ENCODE data around the gene DPM1.

Gene DPM1

GRCh38 chr20:50918403-50918802 lies 39.9 kb downstream of the DPM1 start:
- H2AFZ ChIP-seq (ENCODE audit: low read length) = no peak overlapping the region
- no peak for TF ChIP-seq CTCF (IDR thresholded peaks at IDR 0.05; ENCODE audit: low read length)
- no peak for TF ChIP-seq EZH2 (IDR thresholded peaks at IDR 0.05; ENCODE audit: borderline replicate concordance, low read length)
- peaks cover 13% of the 10 kb centered on the region; the same call in 1 of the 2 replicates for H4K20me1 ChIP-seq (ENCODE audit: insufficient read depth, low read length)
- H3K4me3 ChIP-seq (ENCODE audit: low read depth, low read length, poor library complexity, severe bottlenecking) = no peak overlapping the region
- H3K36me3 ChIP-seq (ENCODE audit: insufficient read depth, low read length) = peaks cover 90% of the 10 kb centered on the region
- H3K9me3 ChIP-seq (ENCODE audit: low read length) = no peaks in the 10 kb centered on the region
- H3K4me1 ChIP-seq (ENCODE audit: insufficient read depth, low read length, severe bottlenecking) = peaks cover 76% of the 10 kb centered on the region
- H3K27me3 ChIP-seq (ENCODE audit: insufficient read depth, low read length) = no peaks in the 10 kb centered on the region
- H3K4me2 ChIP-seq (ENCODE audit: low read length) = no peak overlapping the region
- H3K79me2 ChIP-seq (ENCODE audit: insufficient read depth, low read length) = peaks cover 99% of the 10 kb centered on the region
- no peaks in the 10 kb centered on the region for H3F3A ChIP-seq (ENCODE audit: insufficient read depth, low read length)
- no peak overlapping the region for H3K9ac ChIP-seq (ENCODE audit: low read length)
- peak overlapping the region; percentile 0 for H3K27ac ChIP-seq (ENCODE audit: low read depth, low read length, poor library complexity, severe bottlenecking)
- H3K9me2 ChIP-seq (ENCODE audit: low read depth, low read length) = no peaks in the 10 kb centered on the region

DNA sequence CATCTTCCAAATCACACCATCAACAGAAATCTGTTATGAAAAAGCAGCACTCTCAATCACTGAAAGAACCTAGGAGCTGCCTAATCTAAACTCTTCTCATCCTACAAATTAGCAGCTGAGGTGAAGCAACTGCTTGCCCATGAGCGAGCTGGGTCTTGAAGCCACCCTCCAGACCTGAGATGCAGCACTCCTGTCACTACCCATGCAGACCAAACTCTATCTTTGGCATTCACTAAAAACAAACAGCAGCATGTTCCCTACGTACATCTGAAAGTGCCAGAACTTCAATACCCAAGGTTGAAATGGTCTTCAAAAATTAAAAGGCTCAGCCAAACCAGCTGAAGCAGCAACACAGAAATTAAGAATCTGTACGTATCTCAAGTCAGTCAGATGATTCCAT lies 41.4 kb downstream of the DPM1 start:
- TF ChIP-seq CTCF (IDR thresholded peaks at IDR 0.05; ENCODE audit: low read length) (no peak), EZH2 (IDR thresholded peaks at IDR 0.05; ENCODE audit: borderline replicate concordance, low read length) (no peak)
- Histone ChIP-seq H3F3A (ENCODE audit: insufficient read depth, low read length) (no peaks in the 10 kb centered on the region), H3K27ac (ENCODE audit: low read depth, low read length, poor library complexity, severe bottlenecking) (peak overlapping the region; percentile 45), H2AFZ (ENCODE audit: low read length) (no peak overlapping the region), H3K4me3 (ENCODE audit: low read depth, low read length, poor library complexity, severe bottlenecking) (no peak overlapping the region), H3K79me2 (ENCODE audit: insufficient read depth, low read length) (peaks cover 99% of the 10 kb centered on the region), H3K9me2 (ENCODE audit: low read depth, low read length) (no peaks in the 10 kb centered on the region), H3K9ac (ENCODE audit: low read length) (no peak overlapping the region), H3K4me1 (ENCODE audit: insufficient read depth, low read length, severe bottlenecking) (peaks cover 62% of the 10 kb centered on the region), H3K9me3 (ENCODE audit: low read length) (no peaks in the 10 kb centered on the region), H3K27me3 (ENCODE audit: insufficient read depth, low read length) (no peaks in the 10 kb centered on the region), H3K4me2 (ENCODE audit: low read length) (peak overlapping the region; percentile 18), H4K20me1 (ENCODE audit: insufficient read depth, low read length) (peaks cover 13% of the 10 kb centered on the region; the same call in 1 of the 2 replicates), H3K36me3 (ENCODE audit: insufficient read depth, low read length) (peaks cover 89% of the 10 kb centered on the region)

DNA sequence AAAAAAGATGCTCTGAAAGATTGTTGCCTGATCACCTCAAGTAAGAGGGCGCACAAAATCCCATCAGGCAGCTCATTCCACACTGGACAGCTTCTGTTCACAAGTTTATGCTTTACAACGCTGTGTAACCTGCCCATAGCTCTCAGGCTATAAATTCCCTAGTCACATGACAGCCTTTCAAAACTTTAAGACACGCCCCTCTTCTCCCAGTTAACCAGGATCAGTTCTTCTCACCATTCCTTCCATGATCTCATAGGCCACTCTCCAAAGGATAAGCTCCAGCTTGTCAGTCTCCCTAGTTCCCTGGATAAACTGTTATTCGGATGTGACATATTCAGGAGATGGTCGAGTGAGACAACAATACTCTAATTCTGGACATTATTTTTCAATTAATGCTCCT lies 42.1 kb downstream of the DPM1 start:
- Histone ChIP-seq H3K36me3 (ENCODE audit: insufficient read depth, low read length) (peaks cover 89% of the 10 kb centered on the region), H2AFZ (ENCODE audit: low read length) (no peak overlapping the region), H3K4me1 (ENCODE audit: insufficient read depth, low read length, severe bottlenecking) (peaks cover 55% of the 10 kb centered on the region), H3K4me3 (ENCODE audit: low read depth, low read length, poor library complexity, severe bottlenecking) (no peak overlapping the region), H3K9me2 (ENCODE audit: low read depth, low read length) (no peaks in the 10 kb centered on the region), H4K20me1 (ENCODE audit: insufficient read depth, low read length) (peaks cover 13% of the 10 kb centered on the region; the same call in 1 of the 2 replicates), H3K27ac (ENCODE audit: low read depth, low read length, poor library complexity, severe bottlenecking) (no peak overlapping the region), H3K79me2 (ENCODE audit: insufficient read depth, low read length) (peaks cover 99% of the 10 kb centered on the region), H3K9me3 (ENCODE audit: low read length) (no peaks in the 10 kb centered on the region), H3F3A (ENCODE audit: insufficient read depth, low read length) (no peaks in the 10 kb centered on the region), H3K4me2 (ENCODE audit: low read length) (peak overlapping the region; percentile 10; the same call in 1 of the 2 replicates), H3K27me3 (ENCODE audit: insufficient read depth, low read length) (no peaks in the 10 kb centered on the region), H3K9ac (ENCODE audit: low read length) (no peak overlapping the region)
- TF ChIP-seq CTCF (IDR thresholded peaks at IDR 0.05; ENCODE audit: low read length) = no peak
- no peak for TF ChIP-seq EZH2 (IDR thresholded peaks at IDR 0.05; ENCODE audit: borderline replicate concordance, low read length)
